Karpas-422 (cell line): ENCODE measurements around the gene MTHFD1L. TPM values are rescaled to one million over a fixed set of nuclear protein-coding genes. Genes with fewer than 3 reads are reported as not detected.
"Not testable (repeated sequence)": the region's sequence is repeated elsewhere in the genome, so short reads cannot be mapped to it uniquely, and the experiment has no call there.

Experiments
- DNase-seq: peaks from one replicate; pipeline ENCODE4 v3.0.0-alpha.2; 2015
- H2AFZ ChIP-seq: fragments of 200-600 bp; sonication (generic); 2 replicates; pipeline ENCODE4 v1.6.1; 2014; ENCODE audit warnings: antibody characterized with exemption, low read length, mixed read lengths
- H3K27ac ChIP-seq: fragments of 200-600 bp; sonication (generic); 2 replicates; pipeline ENCODE4 v1.5.1; 2014; ENCODE audit warnings: mild to moderate bottlenecking, low read length, moderate library complexity
- H3K27me3 ChIP-seq: fragments of 200-600 bp; sonication (generic); 2 replicates; pipeline ENCODE4 v1.6.1; 2014; ENCODE audit warnings: low read length, mixed read lengths
- H3K36me3 ChIP-seq: fragments of 200-600 bp; sonication (generic); 2 replicates; pipeline ENCODE4 v1.6.1; 2014; ENCODE audit warnings: low read length, mixed read lengths; ENCODE audit not compliant: insufficient read depth
- H3K4me1 ChIP-seq: fragments of 200-600 bp; sonication (generic); 2 replicates; pipeline ENCODE4 v1.6.1; 2014; ENCODE audit warnings: mild to moderate bottlenecking, low read length, mixed read lengths
- H3K4me2 ChIP-seq: fragments of 200-600 bp; sonication (generic); 2 replicates; pipeline ENCODE4 v1.6.1; 2014; ENCODE audit warnings: low read length, low read depth, mild to moderate bottlenecking; ENCODE audit not compliant: poor library complexity, severe bottlenecking
- H3K4me3 ChIP-seq: fragments of 200-600 bp; sonication (generic); 2 replicates; pipeline ENCODE4 v1.5.1; 2014; ENCODE audit warnings: mild to moderate bottlenecking, antibody characterized with exemption, low read length, mixed read lengths
- H3K79me2 ChIP-seq: fragments of 200-600 bp; sonication (generic); 2 replicates; pipeline ENCODE4 v1.6.1; 2014; ENCODE audit warnings: mild to moderate bottlenecking, low read length, mixed read lengths
- H3K9ac ChIP-seq: fragments of 200-600 bp; sonication (generic); 2 replicates; pipeline ENCODE4 v1.6.0; 2014; ENCODE audit warnings: low read length
- H3K9me2 ChIP-seq: fragments of 200-600 bp; sonication (generic), shearing (Covaris generic); replicated peaks from 2 replicates; pipeline ENCODE4 v1.6.0; 2014; ENCODE audit warnings: mild to moderate bottlenecking, low read length, moderate library complexity; ENCODE audit not compliant: insufficient read depth
- H3K9me3 ChIP-seq: fragments of 300-700, 200-600 bp; sonication (generic); 2 replicates; pipeline ENCODE4 v1.6.1; 2014; ENCODE audit warnings: low read length, mixed read lengths
- H4K20me1 ChIP-seq: fragments of 200-600 bp; sonication (generic); 2 replicates; pipeline ENCODE4 v1.6.1; 2014; ENCODE audit warnings: mild to moderate bottlenecking, antibody characterized with exemption, low read length, low read depth; ENCODE audit not compliant: insufficient read depth
- total RNA-seq: library from RNA; depleted of rRNA; stranded (reverse); fragments of >200 nt; shearing (Covaris generic); gene quantifications from 2 replicates; pipeline ENCODE4 v1.2.3, GENCODE V29; 2014; ENCODE audit warnings: low replicate concordance

The MTHFD1L gene
- total RNA-seq, 1 experiment from 2014 or later, result 60.7 TPM

- not testable (repeated sequence) for H3K9me2 ChIP-seq, H3K79me2 ChIP-seq, H3K27me3 ChIP-seq, H3K36me3 ChIP-seq, DNase-seq, H3K9ac ChIP-seq, H3K4me2 ChIP-seq, H2AFZ ChIP-seq, H3K4me3 ChIP-seq, H4K20me1 ChIP-seq, H3K9me3 ChIP-seq, H3K27ac ChIP-seq
- peaks cover 24% of the 10 kb centered on the region for H3K4me1 ChIP-seq
These were observed 260.3 kb downstream of the MTHFD1L start for GRCh38 chr6:151125651-151126416.

GRCh38 chr6:151126417-151126724 lies 260.9 kb downstream of the MTHFD1L start:
- not testable (repeated sequence) for H3K36me3 ChIP-seq, H3K27me3 ChIP-seq, H3K9me2 ChIP-seq, H3K9me3 ChIP-seq, H3K4me3 ChIP-seq, H3K9ac ChIP-seq, H3K79me2 ChIP-seq, H2AFZ ChIP-seq, H4K20me1 ChIP-seq, H3K4me2 ChIP-seq, H3K27ac ChIP-seq, DNase-seq
- peaks cover 30% of the 10 kb centered on the region for H3K4me1 ChIP-seq

- not testable (repeated sequence) for H4K20me1 ChIP-seq, H2AFZ ChIP-seq, H3K9me2 ChIP-seq, H3K9ac ChIP-seq, H3K79me2 ChIP-seq, H3K27ac ChIP-seq, H3K4me2 ChIP-seq, H3K27me3 ChIP-seq, H3K36me3 ChIP-seq, H3K9me3 ChIP-seq, DNase-seq, H3K4me3 ChIP-seq
- H3K4me1 ChIP-seq, result peaks cover 38% of the 10 kb centered on the region
These were observed 261.8 kb downstream of the MTHFD1L start for GRCh38 chr6:151127133-151127798.

DNA sequence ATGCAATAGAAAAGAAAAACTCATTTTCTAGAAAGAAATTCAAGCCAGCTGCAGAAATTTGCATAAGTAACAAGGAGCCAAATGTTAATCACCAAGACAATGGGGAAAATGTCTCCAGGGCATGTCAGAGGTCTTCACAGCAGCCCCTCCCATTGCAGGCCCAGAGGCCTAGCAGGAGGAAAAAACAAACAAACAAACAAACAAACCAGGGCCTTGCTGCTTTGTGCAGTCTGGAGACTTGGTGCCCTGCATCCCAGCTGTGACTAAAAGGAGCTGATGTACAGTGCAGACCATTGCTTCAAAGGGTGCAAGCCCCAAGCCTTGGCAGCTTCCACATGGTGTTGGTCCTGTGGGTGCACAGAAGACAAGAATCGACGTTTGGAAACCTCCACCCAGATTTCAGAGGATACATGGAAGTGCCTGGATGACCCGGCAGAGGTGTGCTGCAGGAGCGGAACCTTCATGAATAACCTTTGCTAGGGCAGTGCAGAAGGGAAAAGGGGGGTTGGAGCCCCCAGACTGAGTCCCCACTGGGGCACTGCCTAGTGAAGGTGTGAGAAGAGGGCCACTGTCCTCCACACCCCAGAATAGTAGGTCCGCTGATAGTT lies 263.4 kb downstream of the MTHFD1L start:
- Histone ChIP-seq H3K9ac (no peak overlapping the region), H3K9me2 (no peaks in the 10 kb centered on the region), H2AFZ (no peak overlapping the region)

GRCh38 chr6:151130329-151130728 lies 264.8 kb downstream of the MTHFD1L start:
- no peaks in the 10 kb centered on the region for H3K27me3 ChIP-seq
- peaks cover 40% of the 10 kb centered on the region for H3K4me1 ChIP-seq
- H3K4me3 ChIP-seq, result no peak overlapping the region
- no peaks in the 10 kb centered on the region for H4K20me1 ChIP-seq
- H3K9ac ChIP-seq, result no peak overlapping the region
- no peaks in the 10 kb centered on the region for H3K79me2 ChIP-seq
- peak; percentile 48 for DNase-seq
- 0 out of 2 replicates have a peak overlapping the region, but pooled peaks have one; percentile 71 for H3K27ac ChIP-seq
- no peaks in the 10 kb centered on the region for H3K9me3 ChIP-seq
- H3K36me3 ChIP-seq, result no peaks in the 10 kb centered on the region
- no peaks in the 10 kb centered on the region for H3K9me2 ChIP-seq
- H3K4me2 ChIP-seq, result peak overlapping the region; percentile 52
- no peak overlapping the region for H2AFZ ChIP-seq

More for the DNA sequence above, 263.4 kb downstream of the MTHFD1L start:
- DNase-seq, result no peak
- no peak overlapping the region for H3K4me3 ChIP-seq
- peak overlapping the region; percentile 33 for H3K4me2 ChIP-seq
- peaks cover 40% of the 10 kb centered on the region for H3K4me1 ChIP-seq
- no peaks in the 10 kb centered on the region for H3K36me3 ChIP-seq
- H3K79me2 ChIP-seq, result no peaks in the 10 kb centered on the region
- H3K27ac ChIP-seq, result no peak overlapping the region
- no peaks in the 10 kb centered on the region for H4K20me1 ChIP-seq
- no peaks in the 10 kb centered on the region for H3K27me3 ChIP-seq
- H3K9me3 ChIP-seq, result no peaks in the 10 kb centered on the region

DNA sequence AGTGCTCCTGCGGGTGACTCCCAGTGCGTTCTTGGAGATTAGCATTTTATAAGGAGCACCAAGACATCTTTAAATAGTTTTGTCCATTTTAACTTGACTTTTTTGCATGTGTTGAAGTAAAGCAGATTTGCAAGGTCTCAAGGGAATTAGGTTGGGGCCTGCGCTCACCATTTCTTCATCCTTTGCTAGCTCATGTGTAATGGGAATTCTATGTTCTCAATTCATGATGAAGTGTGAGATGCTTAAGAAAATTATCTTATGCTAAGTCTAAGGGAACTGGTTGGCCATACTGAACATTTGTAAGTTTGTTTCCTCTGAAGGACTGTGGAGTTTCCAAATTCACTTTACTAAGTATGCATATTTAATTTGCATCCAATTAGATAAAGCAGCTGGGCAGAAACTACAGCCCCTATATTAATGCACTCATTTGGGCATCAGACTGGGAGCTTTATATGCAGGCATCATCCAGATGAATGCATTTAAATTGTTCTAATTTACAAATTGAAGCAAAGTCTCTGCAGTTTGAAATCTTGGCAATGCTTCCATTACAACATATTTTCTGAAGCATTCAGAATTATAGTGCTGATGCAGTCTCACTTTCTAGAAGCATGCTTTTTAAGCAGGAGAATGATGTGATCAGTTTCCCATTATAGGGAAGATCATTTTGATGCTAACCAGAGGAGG lies 266.0 kb downstream of the MTHFD1L start:
- H3K4me3 ChIP-seq, result peak overlapping the region; percentile 28
- no peak overlapping the region for H2AFZ ChIP-seq
- H3K9me3 ChIP-seq, result no peaks in the 10 kb centered on the region
- H3K79me2 ChIP-seq, result no peaks in the 10 kb centered on the region
- H3K4me2 ChIP-seq, result peak overlapping the region; percentile 52
- H3K4me1 ChIP-seq, result peaks cover 40% of the 10 kb centered on the region
- H3K9ac ChIP-seq, result no peak overlapping the region
- H4K20me1 ChIP-seq, result no peaks in the 10 kb centered on the region
- peak overlapping the region; percentile 71 for H3K27ac ChIP-seq
- no peaks in the 10 kb centered on the region for H3K36me3 ChIP-seq
- no peaks in the 10 kb centered on the region for H3K27me3 ChIP-seq
- no peaks in the 10 kb centered on the region for H3K9me2 ChIP-seq
- peak; percentile 85 for DNase-seq

DNA sequence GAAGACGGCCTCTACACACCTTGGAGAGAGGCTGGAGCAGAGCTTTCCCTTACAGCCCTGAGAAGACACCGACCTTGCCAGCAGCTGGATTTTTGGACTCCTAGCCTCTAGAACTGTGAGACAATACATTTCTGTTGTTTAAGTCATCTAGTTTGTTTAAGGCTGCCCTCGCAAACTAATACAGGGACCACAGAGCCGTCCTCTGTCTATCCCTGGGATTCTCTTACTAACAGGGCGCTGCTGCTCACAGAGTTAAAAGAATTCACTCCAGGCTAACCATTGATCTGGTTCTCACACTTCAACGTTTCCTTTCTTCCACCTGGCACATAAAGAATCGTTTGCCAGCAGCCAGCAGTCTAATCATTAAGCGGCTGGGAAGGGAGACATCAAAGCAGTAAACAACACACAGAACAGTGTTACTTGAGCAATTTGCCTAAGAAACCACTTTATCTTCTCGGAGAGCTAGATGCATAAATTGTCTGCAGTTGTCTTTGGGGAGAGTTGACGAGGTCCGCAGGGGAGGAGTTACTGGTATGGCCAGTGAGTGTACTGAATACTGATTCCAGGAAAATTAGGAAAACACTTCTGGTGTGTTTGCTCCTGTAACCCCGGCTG lies 270.7 kb downstream of the MTHFD1L start:
- no peak for DNase-seq
- no peak overlapping the region for H3K4me2 ChIP-seq

GRCh38 chr6:151137542-151137941 lies 272.0 kb downstream of the MTHFD1L start:
- Histone ChIP-seq H3K36me3 (no peaks in the 10 kb centered on the region), H3K27me3 (no peaks in the 10 kb centered on the region), H3K9me3 (no peaks in the 10 kb centered on the region), H2AFZ (no peak overlapping the region), H3K4me3 (no peak overlapping the region), H4K20me1 (no peaks in the 10 kb centered on the region), H3K4me2 (no peak overlapping the region), H3K4me1 (peaks cover 5% of the 10 kb centered on the region), H3K27ac (no peak overlapping the region), H3K79me2 (no peaks in the 10 kb centered on the region), H3K9ac (no peak overlapping the region), H3K9me2 (no peaks in the 10 kb centered on the region)
- DNase-seq, result no peak

More for the DNA sequence above, 270.7 kb downstream of the MTHFD1L start:
- no peaks in the 10 kb centered on the region for H3K79me2 ChIP-seq
- no peaks in the 10 kb centered on the region for H3K9me3 ChIP-seq
- H3K9me2 ChIP-seq, result no peaks in the 10 kb centered on the region
- H3K9ac ChIP-seq, result no peak overlapping the region
- H3K27ac ChIP-seq, result no peak overlapping the region
- no peaks in the 10 kb centered on the region for H3K36me3 ChIP-seq
- H3K4me1 ChIP-seq, result peaks cover 12% of the 10 kb centered on the region
- H3K4me3 ChIP-seq, result no peak overlapping the region
- H2AFZ ChIP-seq, result no peak overlapping the region
- no peaks in the 10 kb centered on the region for H4K20me1 ChIP-seq
- no peaks in the 10 kb centered on the region for H3K27me3 ChIP-seq
